Left cardiac atrium (tissue), 4 donors: ENCODE data around the gene CIBAR2. TPM values are rescaled to one million over a fixed set of nuclear protein-coding genes. Genes with fewer than 3 reads are reported as not detected.

Source experiments
- ATAC-seq, 2 donors: fragments of 200-7000 bp; cut with Tn5 transposase; one replicate each; pipeline ENCODE4 v1.9.1; 2020; ENCODE audit warnings: mild to moderate bottlenecking in 2 of 2, moderate library complexity in 2 of 2
- DNase-seq: peaks from one replicate; pipeline ENCODE4 v3.0.0-alpha.2; 2020
- intact Hi-C, 2 donors: fragments of 100-400 bp; cut with DNase I; formaldehyde crosslinking; loops; one replicate each; pipeline versions ENCODE4 v1.14.1 to v1.15.1; 2022 to 2023
- total RNA-seq, 2 donors: library from RNA; stranded (reverse); fragmentation: NEBNext Ultra II Directional; extraction: Animal tissue kit (Norgen Biotek cat#: 25700); gene quantifications; one replicate each; pipeline ENCODE4 v1.2.1, GENCODE V29; 2021
- donor health status: DM: no; HTN: yes; CAD: no.
- donor health status: DM: no; HTN: yes; CAD: no; lungs with severe emphysema.
- donor health status: DM: yes; HTN: yes; CAD: no.
- donor health status: Dilated cardiomyopathy.

CIBAR2 gene
- total RNA-seq, 2 donors from 2014 or later: not detected

DNA sequence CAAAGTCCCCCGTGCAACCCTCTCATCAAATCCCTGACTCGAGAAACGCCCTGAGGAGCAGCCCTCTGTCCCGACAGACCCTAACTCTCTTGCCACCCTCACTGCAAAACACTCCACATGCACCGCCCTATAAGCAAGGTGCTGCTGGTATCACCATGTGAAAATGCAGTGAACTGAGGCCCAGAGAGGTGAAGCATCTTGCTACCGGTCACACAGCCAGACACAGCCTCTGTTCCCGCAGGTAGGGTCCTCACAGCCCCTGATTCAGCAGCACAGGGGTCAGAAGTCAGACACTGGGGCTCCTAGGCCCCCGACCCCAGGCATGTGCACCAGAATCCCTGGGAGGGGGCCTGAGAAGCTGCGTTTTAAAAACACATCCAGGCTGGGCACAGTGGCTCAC, 1.1 kb downstream of the CIBAR2 start:
- ATAC-seq: no peak
- no peak for DNase-seq
- intact Hi-C loops: loop anchor here in 1 of 2 donors (10.0 kb wide), 1 partner anchor 144 kb away; no protein-coding TSS in a partner anchor

DNA sequence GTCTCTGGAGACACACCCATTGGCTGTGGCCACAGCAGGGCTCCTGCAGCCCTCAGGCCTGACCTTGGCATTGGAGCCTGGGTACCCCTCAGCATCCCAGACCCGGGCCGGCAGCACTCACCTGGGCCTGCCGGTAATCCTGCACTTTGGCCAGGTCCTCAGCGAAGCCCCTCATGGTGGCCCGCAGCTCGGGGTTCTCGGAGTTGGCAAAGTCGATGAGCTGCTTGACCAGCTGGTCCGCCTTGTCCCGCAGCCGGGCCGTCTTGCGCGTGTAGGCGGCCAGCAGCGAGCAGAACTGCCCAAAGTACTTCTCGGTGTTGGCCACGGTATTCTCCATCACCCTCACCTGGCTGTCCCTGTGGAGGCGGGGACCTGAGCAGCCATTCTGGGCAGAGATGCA, 2.2 kb downstream of the CIBAR2 start:
- no peak for ATAC-seq
- DNase-seq: no peak
- intact Hi-C loops: loop anchor here in 1 of 2 donors (10.0 kb wide), 1 partner anchor 145 kb away; no protein-coding TSS in a partner anchor

DNA sequence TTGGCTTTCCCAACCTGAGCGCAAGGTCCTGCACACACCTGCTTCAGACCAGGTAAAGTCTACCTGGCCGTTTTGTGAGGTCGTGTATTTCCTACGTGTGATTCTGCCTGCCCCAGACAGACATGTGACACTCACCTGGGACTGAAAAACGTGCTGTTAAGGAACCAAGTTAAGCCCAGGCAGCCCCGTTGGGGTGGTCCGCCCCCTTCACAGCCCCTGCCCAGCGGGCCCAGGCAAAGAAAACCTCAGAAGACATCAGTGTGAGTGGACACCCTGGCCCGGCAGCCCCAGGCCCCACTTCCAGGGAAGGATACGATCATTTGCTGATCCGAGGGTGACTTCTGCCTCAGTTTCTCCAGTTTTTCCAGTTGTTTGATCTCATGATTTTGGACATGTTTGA, 4.7 kb downstream of the CIBAR2 start:
- intact Hi-C loops: no loop called here
- ATAC-seq: no peak
- no peak for DNase-seq

DNA sequence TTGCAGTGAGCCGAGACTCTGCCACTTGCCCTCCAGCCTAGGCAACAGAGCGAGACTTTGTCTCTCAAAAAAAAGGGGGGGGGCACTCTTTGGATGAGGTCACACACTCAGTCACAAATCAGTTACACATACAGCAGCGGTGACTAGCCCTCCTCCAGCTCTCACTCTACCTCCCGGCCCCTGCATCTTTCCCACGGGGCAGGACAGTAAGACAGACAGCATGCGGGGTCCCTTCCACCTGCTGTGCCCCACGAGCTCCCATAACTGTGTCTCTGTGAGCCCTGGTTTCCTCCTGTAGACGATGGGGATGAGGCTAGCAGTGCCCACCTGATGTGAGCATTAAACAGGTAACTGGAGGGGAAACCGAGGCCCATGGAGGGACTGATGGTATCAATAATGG, 5.2 kb downstream of the CIBAR2 start:
- intact Hi-C loops: no loop called here
- DNase-seq: no peak
- ATAC-seq: no peak

DNA sequence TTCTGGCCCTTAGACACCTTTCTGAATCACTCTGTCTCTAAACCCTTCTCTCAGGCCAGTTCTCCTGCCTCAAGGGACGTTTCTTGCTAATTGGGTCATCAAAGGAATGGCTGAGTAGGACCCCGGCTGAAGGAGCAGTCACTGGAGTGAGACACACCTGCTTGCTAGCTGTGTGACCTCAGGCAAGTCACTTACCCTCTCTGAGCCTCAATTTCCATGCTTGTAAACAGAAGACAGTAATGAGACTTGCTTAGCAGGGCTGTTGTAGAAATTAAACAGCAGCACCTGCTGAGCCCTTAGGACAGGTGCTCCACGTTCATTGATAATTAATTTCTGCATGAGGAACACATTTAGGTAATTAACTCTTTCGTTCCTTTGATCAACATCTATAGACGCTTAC, 6.8 kb downstream of the CIBAR2 start:
- intact Hi-C loops: no loop called here
- no peak for ATAC-seq
- no peak for DNase-seq

DNA sequence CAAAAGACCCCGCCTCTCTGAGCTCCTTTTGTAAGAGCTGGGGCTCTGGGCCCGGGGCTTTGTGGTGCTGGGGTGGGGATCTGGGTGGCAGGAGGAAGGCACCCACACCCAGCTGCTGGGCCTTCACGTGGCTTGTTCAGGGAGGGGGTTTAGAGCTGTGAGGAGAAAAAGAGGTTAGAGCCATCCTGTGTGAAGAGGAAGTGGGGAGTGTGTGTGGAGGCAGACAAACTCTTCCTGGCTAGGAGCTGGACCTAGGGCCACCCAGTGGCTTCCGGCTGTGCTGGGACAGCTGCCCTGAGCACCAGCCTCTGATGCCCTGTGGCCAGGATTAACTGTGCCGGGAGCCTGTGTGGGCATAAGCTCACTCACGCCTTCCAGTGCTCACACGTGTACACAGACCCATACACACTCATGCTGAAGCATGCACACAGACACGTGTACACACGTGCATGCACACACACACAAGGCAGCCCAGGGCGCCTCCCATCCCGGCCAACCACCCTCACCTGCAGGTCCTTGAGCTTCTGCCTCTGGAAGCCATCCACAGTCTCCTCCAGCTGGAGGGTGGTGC, 7.4 kb downstream of the CIBAR2 start:
- DNase-seq (no peak), ATAC-seq (peak; percentile 63 to 77)
- intact Hi-C loops: no loop called here

DNA sequence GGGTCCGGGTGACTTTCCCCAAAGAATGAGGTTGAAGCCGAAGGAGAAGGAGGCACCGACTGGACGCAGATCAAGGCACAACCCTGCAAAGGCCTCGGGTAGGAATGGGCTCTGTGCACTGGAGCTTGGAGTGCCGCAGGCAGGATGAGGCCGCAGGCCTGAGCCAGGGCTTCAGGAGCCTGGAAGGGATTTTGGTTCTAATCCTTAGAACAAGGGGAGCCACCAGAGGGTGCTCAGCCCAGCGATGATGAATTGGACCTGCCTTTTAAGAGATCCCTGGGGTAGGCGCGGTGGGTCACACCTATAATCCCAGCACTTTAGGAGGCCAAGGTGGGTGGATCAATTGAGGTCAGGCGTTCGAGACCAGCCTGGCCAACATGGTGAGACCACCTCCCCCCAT, 8.1 kb downstream of the CIBAR2 start:
- no peak for DNase-seq
- intact Hi-C loops: no loop called here
- no peak for ATAC-seq

DNA sequence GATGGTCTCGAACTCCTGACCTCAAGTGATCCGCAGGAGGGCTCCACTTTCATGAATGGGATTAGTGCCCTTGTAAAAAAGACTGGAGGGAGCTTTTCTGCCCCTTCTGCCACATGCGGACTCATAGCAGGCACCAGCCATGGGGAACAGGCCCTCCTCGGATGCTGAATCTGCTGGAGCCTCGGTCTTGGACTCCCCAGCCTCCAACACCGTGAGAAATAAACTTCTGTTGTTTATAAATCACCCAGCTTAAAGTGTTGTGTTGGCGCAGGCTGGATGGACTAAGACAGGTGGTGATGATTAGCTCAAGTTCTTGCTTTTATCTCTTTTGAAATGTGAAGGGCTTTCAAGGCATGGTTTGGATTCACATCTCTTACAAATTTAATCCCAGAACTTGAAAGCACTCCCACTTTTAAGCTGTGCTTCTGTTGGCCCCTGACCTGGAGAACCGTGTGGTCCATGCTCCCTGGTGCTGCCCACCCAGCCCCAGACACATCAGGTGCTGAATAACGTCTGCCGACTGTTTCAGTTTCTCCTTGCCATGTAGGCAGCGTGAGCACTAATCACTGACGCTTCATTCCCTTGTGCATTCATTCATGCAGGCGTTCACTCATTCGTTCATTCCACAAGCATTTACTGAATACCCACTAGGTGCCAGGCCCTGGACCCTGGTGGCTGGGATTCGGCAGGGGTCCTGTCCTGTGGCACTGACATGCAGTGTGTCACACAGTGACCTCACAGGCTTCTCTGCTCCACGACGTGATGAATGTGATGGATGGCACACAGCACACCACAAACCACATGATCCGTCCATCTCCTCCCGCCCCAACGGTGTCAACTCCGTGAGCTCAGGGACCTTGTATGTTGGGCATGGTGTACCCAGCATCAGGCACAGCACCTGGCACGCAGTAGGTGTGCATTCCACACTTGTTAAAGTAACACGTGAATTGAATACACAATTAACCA, 8.9 kb downstream of the CIBAR2 start:
- DNase-seq (no peak), ATAC-seq (no peak)
- intact Hi-C loops: no loop called here

DNA sequence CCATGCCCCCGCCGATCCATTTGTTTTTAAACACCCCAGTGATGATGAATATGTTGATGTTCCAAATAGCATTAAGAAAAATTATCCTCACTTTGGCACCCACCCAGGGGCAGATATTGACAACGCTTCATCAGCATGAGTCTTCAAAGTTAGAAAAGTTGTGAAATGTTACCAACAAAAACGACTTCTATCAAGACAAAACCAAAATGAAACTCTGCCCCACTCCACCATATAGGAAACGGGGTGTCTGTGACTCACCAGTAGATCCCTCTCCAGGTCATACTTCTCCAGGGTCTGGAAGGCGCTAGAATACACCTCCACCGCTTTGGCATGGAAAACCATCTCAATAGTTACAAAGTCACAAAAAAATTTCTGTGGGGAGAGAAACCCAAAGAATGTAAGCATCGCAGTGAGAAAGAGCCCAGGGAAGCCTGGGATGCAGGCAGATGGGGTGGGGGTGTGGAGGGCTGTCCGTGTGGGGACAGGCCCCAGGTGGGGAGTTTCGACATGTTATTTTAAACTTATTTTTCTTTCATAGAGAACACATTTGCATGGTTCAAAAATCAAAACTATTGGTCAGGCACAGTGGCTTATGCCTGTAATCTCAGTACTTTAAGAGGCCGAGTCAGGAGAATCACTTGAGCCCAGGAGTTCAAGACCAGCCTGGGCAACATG, 10.2 kb downstream of the CIBAR2 start:
- intact Hi-C loops: no loop called here
- DNase-seq (no peak), ATAC-seq (no peak)

DNA sequence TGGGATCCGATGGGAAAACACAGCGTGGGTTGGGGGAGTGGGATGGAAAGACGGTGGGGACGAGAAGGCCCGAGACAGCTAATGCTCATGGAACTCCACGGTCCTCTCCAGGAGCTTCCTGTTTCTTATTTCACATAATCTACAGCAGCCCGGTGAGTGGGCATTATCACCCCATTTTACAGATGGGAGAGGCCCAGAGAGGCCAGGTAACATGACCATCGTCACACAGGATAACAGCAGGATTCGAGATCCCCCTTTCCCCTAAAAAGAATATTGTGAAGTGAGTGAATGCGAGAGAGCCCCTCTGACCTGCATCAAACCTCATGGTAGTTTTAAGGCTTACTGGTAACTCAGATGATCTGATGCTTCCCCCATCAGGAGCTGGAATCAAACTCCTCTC, 12.0 kb downstream of the CIBAR2 start:
- DNase-seq (no peak), ATAC-seq (no peak)
- intact Hi-C loops: no loop called here

DNA sequence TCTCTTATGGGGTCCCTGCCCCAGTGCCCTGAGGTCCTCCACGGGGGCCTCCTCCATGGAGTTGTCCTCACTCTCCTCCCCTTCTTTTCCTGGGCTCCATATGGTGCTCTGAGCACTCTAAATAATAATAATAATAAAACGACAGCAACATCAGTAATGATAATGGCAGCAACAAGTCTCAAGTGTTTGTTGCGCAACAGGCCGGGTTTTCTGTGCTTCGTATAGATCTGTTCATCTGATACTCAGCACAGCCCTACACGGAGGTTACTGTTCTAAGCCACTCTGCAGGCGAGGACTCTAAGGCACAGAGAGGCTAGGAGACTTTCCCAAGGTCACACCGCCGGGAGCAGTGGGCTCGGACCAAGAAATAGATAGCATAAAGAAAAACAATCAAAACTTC, 13.7 kb downstream of the CIBAR2 start:
- ATAC-seq (no peak), DNase-seq (no peak)
- intact Hi-C loops: no loop called here

DNA sequence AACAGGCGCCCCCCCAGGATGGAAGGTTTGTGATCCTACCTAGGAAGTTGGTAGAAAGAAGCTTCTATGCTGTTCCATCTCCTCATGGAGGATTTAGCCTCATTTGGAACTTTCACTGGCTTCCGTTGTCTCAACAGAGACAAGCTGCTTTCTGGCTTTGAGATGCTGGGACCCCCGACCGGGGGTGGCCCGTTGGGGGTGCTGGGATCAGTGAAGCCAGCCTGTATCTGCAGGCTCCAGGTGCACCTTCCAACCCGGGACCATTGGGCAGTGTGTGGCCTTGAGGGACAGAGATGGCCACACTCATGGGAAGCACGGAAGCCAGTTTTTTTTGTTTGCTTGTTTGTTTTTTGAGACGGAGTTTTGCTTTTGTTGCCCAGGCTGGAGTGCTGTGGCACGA, 15.4 kb downstream of the CIBAR2 start:
- ATAC-seq (no peak), DNase-seq (no peak)
- intact Hi-C loops: no loop called here

DNA sequence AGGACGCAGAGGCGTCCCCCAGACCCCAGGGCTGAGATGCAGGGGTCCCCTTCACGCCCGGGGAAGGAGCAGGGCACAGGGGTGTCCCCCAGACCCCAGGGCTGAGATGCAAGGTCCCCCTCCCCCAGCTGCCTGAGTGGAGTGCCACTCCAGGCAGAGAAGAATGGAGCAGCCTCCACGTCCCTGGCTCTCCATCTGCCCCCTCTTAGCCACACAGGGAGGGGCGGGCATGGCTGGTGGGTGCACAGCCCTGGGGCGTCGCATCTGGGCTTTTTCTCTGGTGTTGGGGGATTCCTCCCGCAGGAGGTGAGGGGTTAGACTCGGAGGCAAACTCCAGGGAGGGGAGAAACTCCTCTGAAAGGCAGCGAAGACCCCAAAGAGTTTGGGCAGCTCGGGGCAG, 17.5 kb downstream of the CIBAR2 start:
- ATAC-seq: peak in 1 of 2 donors; percentile 14
- DNase-seq: no peak
- intact Hi-C loops: no loop called here

DNA sequence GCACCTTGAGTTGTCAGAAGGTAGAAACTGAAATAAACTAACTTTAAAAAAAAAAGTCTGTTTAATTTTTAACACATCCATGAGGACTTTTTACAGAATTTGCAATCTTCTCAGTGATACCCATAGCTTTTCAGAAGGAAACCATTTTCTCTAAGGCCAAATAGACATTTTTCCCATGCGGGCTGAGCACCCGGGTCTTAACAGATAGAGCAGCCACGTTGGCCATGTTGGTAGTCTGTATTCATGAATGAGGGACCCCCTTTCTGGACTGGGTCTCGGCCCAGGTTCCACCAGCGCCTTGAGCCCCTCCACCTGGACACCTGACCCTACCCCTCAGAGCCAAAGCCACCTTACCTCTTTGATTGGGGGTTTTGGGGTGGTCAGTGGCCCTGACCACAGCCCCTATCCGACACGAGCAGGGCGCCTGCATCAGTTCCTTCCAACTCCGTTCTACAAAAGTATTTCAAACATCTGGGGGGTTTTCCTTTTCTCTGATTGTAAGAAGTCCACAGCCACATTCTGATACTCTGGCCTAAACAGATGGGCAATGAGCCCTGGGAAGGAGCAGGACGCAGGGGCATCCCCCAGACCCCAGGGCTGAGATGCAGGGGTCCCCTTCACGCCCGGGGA, 18.0 kb downstream of the CIBAR2 start:
- no peak for DNase-seq
- no peak for ATAC-seq
- intact Hi-C loops: no loop called here

DNA sequence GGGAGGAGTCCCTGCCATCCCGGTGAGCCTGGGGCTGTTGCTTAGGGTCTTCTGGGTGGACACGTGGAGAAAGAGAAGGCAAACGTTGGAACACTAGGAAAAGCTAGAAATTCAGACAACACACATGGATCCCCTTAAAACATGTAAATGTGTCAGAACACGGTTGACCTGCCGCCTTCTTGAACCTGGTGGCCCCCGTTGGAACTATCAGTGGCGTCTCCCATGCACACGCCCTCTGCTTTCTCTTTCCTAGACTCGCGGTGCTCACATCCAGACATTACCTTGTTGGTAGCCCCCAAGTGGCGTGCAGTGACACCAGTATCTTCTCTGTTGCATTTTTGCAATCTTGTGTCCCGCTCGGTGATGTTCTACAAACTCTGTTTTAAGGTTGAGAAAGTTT, 18.6 kb downstream of the CIBAR2 start:
- ATAC-seq (no peak), DNase-seq (no peak)
- intact Hi-C loops: no loop called here

DNA sequence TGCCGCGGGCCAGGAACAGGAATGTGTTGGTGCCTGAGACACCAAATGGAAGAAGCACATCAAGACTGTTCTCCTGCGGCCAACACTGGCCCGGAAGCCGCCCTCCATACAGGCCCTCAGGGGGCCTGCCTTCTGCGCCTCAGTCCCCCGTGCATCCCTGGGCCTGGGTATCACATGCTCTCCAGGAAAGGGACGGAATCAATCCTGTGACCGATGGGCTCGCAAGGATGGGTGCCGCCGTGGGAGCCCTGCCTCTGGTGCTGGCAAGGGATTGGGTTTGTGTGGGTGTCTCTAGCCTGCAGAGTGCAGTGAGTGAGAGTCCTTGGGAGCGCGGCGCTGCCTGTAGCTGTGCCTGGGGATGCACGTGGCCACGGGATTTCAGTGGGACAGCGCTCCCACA, 19.4 kb downstream of the CIBAR2 start:
- DNase-seq (no peak), ATAC-seq (no peak)
- intact Hi-C loops: no loop called here

DNA sequence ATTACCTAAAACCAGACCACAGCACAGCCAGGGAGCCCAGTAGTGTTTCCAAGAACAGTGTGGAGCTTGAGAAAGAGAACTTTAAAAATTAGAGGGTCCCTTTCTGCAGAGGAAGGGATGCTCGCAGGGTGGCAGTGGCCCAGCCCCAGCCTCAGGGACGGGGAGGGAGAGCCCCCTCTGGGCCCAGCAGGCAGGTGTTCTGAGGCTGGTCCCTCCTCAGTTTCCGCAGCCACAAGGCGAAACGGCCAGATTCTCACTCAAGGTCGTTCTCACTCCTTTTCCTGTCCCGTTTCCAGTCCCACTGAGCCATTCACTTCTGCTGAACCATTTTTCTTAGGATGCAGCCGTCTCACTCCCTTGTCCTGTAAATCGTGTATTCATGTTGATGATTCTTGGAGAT, 20.0 kb downstream of the CIBAR2 start:
- DNase-seq (no peak), ATAC-seq (no peak)
- intact Hi-C loops: no loop called here

DNA sequence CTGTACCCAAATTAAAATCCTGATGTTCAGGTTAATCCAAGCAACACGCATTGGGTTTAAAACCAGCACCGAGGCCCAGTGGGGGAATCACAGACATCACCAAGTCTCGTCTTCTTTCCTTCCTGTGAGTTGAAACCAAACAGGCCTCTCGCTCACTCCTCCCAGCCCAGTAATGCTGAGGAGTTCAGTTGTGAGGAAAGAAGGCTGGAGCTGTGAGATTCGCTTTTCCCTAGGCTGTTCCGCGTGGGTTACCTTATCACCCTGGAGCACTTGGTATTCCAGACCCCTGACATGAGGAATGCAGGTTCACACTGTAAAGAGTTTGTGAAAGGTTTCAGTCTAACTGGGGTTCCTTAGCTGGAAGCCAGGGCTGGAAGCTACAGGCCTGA, 20.8 kb downstream of the CIBAR2 start:
- DNase-seq (no peak), ATAC-seq (no peak)
- intact Hi-C loops: no loop called here

DNA sequence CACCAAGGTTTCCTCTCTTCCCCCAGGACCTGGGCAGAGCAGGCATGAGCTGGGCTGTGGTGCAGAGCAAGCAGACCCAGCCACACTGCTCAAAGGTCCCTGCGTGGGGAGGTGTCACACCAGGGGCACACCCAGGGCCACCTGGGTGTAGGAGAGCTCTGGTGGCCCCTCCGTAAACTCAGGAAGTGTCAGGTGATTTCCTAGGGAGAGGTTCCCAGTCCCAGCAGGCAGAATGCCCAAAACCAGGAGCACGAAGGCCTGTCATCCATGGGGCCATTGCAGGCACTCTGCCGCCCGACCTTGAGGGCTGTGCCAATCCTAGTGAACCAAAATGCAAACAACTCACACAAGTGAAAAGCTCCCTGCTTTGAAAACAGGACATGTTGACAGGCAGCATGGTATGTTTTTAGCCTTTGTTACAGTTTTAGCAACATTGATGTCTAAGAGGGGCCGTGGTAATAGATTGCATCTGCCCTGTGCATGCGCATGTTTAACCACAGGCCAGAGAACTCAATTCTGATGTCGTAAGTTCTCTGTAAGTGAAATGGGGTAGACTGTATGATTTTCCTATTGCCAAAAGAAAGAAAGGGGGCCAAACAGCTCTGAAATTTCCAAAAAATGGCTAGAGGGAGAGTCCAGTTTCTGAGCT, 21.3 kb downstream of the CIBAR2 start:
- DNase-seq (no peak), ATAC-seq (no peak)
- intact Hi-C loops: no loop called here
